ENCODE results near the gene PWP2. TPM values are rescaled to one million over a fixed set of nuclear protein-coding genes. Genes with fewer than 3 reads are reported as not detected.
"Not testable (repeated sequence)": the region's sequence is repeated elsewhere in the genome, so short reads cannot be mapped to it uniquely, and the experiment has no call there.

Gene PWP2
- total RNA-seq, 1 experiment from 2014 or later, result 34.0 TPM

GRCh38 chr21:44079846-44080245 lies 27.4 kb upstream of the PWP2 start:
- no peak for DNase-seq (ENCODE audit: low spot score)
- in situ Hi-C loops (cut with HindIII; ENCODE audit: low sequenced_read_pairs), result no loop called here

- DNase-seq (ENCODE audit: low spot score), result no peak
- in situ Hi-C loops (cut with HindIII; ENCODE audit: low sequenced_read_pairs), result no loop called here
Observed at GRCh38 chr21:44082648-44083440, 24.4 kb upstream of the PWP2 start.

- in situ Hi-C loops (cut with HindIII; ENCODE audit: low sequenced_read_pairs), result no loop called here
- DNase-seq (ENCODE audit: low spot score), result no peak
Observed at GRCh38 chr21:44083631-44084291, 23.4 kb upstream of the PWP2 start.

- no peak for DNase-seq (ENCODE audit: low spot score)
- in situ Hi-C loops (cut with HindIII; ENCODE audit: low sequenced_read_pairs), result no loop called here
Observed at GRCh38 chr21:44084496-44085241, 22.5 kb upstream of the PWP2 start.

GRCh38 chr21:44085491-44086321 lies 21.5 kb upstream of the PWP2 start:
- DNase-seq (ENCODE audit: low spot score), result peak; percentile 92
- in situ Hi-C loops (cut with HindIII; ENCODE audit: low sequenced_read_pairs), result no loop called here

- in situ Hi-C loops (cut with HindIII; ENCODE audit: low sequenced_read_pairs), result no loop called here
- DNase-seq (ENCODE audit: low spot score), result no peak
Observed at GRCh38 chr21:44086636-44087425, 20.4 kb upstream of the PWP2 start.

- no peak for DNase-seq (ENCODE audit: low spot score)
- in situ Hi-C loops (cut with HindIII; ENCODE audit: low sequenced_read_pairs), result no loop called here
Observed at GRCh38 chr21:44087426-44088400, 19.5 kb upstream of the PWP2 start.

GRCh38 chr21:44088401-44088780 lies 18.8 kb upstream of the PWP2 start:
- no peak for DNase-seq (ENCODE audit: low spot score)

GRCh38 chr21:44089001-44089911 lies 17.9 kb upstream of the PWP2 start:
- no peak for DNase-seq (ENCODE audit: low spot score)
- in situ Hi-C loops (cut with HindIII; ENCODE audit: low sequenced_read_pairs), result no loop called here

More at GRCh38 chr21:44088401-44088780, 18.8 kb upstream of the PWP2 start:
- in situ Hi-C loops (cut with HindIII; ENCODE audit: low sequenced_read_pairs), result no loop called here

- no peak for DNase-seq (ENCODE audit: low spot score)
- in situ Hi-C loops (cut with HindIII; ENCODE audit: low sequenced_read_pairs), result no loop called here
Observed at GRCh38 chr21:44090325-44090724, 16.9 kb upstream of the PWP2 start.

- no peak for DNase-seq (ENCODE audit: low spot score)
- in situ Hi-C loops (cut with HindIII; ENCODE audit: low sequenced_read_pairs), result no loop called here
Observed at GRCh38 chr21:44092211-44092610, 15.0 kb upstream of the PWP2 start.

- in situ Hi-C loops (cut with HindIII; ENCODE audit: low sequenced_read_pairs), result no loop called here
- no peak for DNase-seq (ENCODE audit: low spot score)
Observed at GRCh38 chr21:44093761-44094160, 13.4 kb upstream of the PWP2 start.

GRCh38 chr21:44094832-44095231 lies 12.4 kb upstream of the PWP2 start:
- no peak for DNase-seq (ENCODE audit: low spot score)
- in situ Hi-C loops (cut with HindIII; ENCODE audit: low sequenced_read_pairs), result no loop called here

GRCh38 chr21:44098507-44098906 lies 8.7 kb upstream of the PWP2 start:
- DNase-seq (ENCODE audit: low spot score); in situ Hi-C loops (cut with HindIII; ENCODE audit: low sequenced_read_pairs): not testable (repeated sequence)

GRCh38 chr21:44098964-44099363 lies 8.2 kb upstream of the PWP2 start:
- in situ Hi-C loops (cut with HindIII; ENCODE audit: low sequenced_read_pairs); DNase-seq (ENCODE audit: low spot score): not testable (repeated sequence)

- DNase-seq (ENCODE audit: low spot score); in situ Hi-C loops (cut with HindIII; ENCODE audit: low sequenced_read_pairs): not testable (repeated sequence)
Observed at GRCh38 chr21:44107589-44107988, 390 bp downstream of the PWP2 start.

Data from G401 (cell line).